ENCODE measurements around the gene CNMD. TPM values are rescaled to one million over a fixed set of nuclear protein-coding genes. Genes with fewer than 3 reads are reported as not detected.

The CNMD gene
- polyA plus RNA-seq, 1 of the 3 experiments (the other 2 are of a cell fraction): not detected

- no peaks in the 10 kb centered on the region for H3K9me3 ChIP-seq
- H3K4me3 ChIP-seq (ENCODE audit: low read depth in 2 of 2, low read length in 1 of 2): no peak overlapping the region
- H3K36me3 ChIP-seq (replicated peaks in 1 of 2; ENCODE audit: control insufficient read depth in 1 of 2, insufficient read depth in 2 of 2, low read length in 1 of 2): no peaks in the 10 kb centered on the region
- H3K79me2 ChIP-seq (ENCODE audit: insufficient read depth): no peaks in the 10 kb centered on the region
- CTCF ChIA-PET: interaction anchor here (1.1 kb wide), 1 partner anchor 376 kb away, joined by 3 read pairs; no protein-coding TSS in a partner anchor
- no peaks in the 10 kb centered on the region for H4K20me1 ChIP-seq (ENCODE audit: insufficient read depth)
- no peak for DNase-seq
- no peaks in the 10 kb centered on the region for H3K9me2 ChIP-seq
- WGBS (ENCODE audit: low lambda C conversion rate): 24% methylated on average over 5 of the region's 5 CpGs
- TF ChIP-seq CTCF (IDR thresholded peaks at IDR 0.05): no peak
- no peak for TF ChIP-seq MXI1 (IDR thresholded peaks at IDR 0.05; ENCODE audit: low read depth, low read length)
- TF ChIP-seq RAD21 (IDR thresholded peaks at IDR 0.05; ENCODE audit: low read length): no peak
- no peak for TF ChIP-seq POLR2AphosphoS5 (IDR thresholded peaks at IDR 0.05; ENCODE audit: low read depth, low read length)
- no peak for TF ChIP-seq MAX (IDR thresholded peaks at IDR 0.05; ENCODE audit: low read depth)
- TF ChIP-seq ELF1 (IDR thresholded peaks at IDR 0.05): no peak
- TF ChIP-seq REST (IDR thresholded peaks at IDR 0.05; ENCODE audit: low read depth, low read length): no peak
- no peak for TF ChIP-seq SIN3A (IDR thresholded peaks at IDR 0.05; ENCODE audit: borderline replicate concordance, low read depth, low read length)
- no peak for TF ChIP-seq NRF1 (IDR thresholded peaks at IDR 0.05; ENCODE audit: low read depth, low read length)
- no peak for TF ChIP-seq RXRA (IDR thresholded peaks at IDR 0.05; ENCODE audit: borderline replicate concordance, low read depth)
- no peak for TF ChIP-seq MEF2A (IDR thresholded peaks at IDR 0.05; ENCODE audit: borderline replicate concordance, low read depth)
- no peak for TF ChIP-seq GABPA (IDR thresholded peaks at IDR 0.05; ENCODE audit: low read depth)
- TF ChIP-seq TEAD4 (IDR thresholded peaks at IDR 0.05; ENCODE audit: borderline replicate concordance, insufficient read depth): no peak
- TF ChIP-seq JUND (IDR thresholded peaks at IDR 0.05): no peak
- no peak for TF ChIP-seq USF2 (IDR thresholded peaks at IDR 0.05; ENCODE audit: borderline replicate concordance, low read depth, low read length)
- no peak for TF ChIP-seq GATA2 (CRISPR knock-in tag; IDR thresholded peaks at IDR 0.05)
- no peak for TF ChIP-seq TAF1 (IDR thresholded peaks at IDR 0.05; ENCODE audit: borderline replicate concordance, low read depth, low read length)
- no peak for TF ChIP-seq RFX5 (IDR thresholded peaks at IDR 0.05; ENCODE audit: low read length)
- no peak for TF ChIP-seq IRF3 (IDR thresholded peaks at IDR 0.05; ENCODE audit: low read depth, low read length)
- H3K9ac ChIP-seq: no peak overlapping the region
- no peak overlapping the region for H3K4me2 ChIP-seq
- H3F3A ChIP-seq (replicated peaks; ENCODE audit: insufficient read depth): no peaks in the 10 kb centered on the region
- POLR2A ChIA-PET: no interaction called here
- no peak overlapping the region for H3K27ac ChIP-seq (ENCODE audit: low read depth in 2 of 2, low read length in 1 of 2)
- H3K27me3 ChIP-seq (ENCODE audit: insufficient read depth): no peaks in the 10 kb centered on the region
- no peak overlapping the region for H2AFZ ChIP-seq (ENCODE audit: low read depth)
- H3K4me1 ChIP-seq (ENCODE audit: control insufficient read depth in 1 of 2, insufficient read depth in 2 of 2, low read depth in 1 of 2, low read length in 1 of 2): peaks cover 0 to 7% of the 10 kb centered on the region in 2 experiments; a peak in 1 of 4 replicates
These were observed 35.9 kb upstream of the CNMD start for GRCh38 chr13:52775511-52775910.
